H9 (cell line): ENCODE data around the gene SLC12A1. TPM values are rescaled to one million over a fixed set of nuclear protein-coding genes. Genes with fewer than 3 reads are reported as not detected.

Experiments
- DNase-seq: peaks from one replicate; pipeline ENCODE4 v3.0.0-alpha.2; 2017
- H2AFZ ChIP-seq: one replicate; pipeline ENCODE4 v1.6.1; 2013; ENCODE audit warnings: mild to moderate bottlenecking, low read length, control low read depth, moderate library complexity
- H2AK5ac ChIP-seq: 2 replicates; pipeline ENCODE4 v1.6.1; 2013; ENCODE audit warnings: low read length, control low read depth, mixed read lengths; ENCODE audit not compliant: insufficient read length
- H2BK120ac ChIP-seq: one replicate; pipeline ENCODE4 v1.6.1; 2013; ENCODE audit warnings: low read depth, mild to moderate bottlenecking, low read length, control low read depth, inconsistent platforms; ENCODE audit not compliant: poor library complexity, severe bottlenecking
- H2BK12ac ChIP-seq: 2 replicates; pipeline ENCODE4 v1.6.1; 2013; ENCODE audit warnings: low read length, control low read depth, mixed read lengths, low read depth; ENCODE audit not compliant: insufficient read length
- H2BK15ac ChIP-seq: 2 replicates; pipeline ENCODE4 v1.6.1; 2013; ENCODE audit warnings: low read depth, low read length, control low read depth
- H2BK20ac ChIP-seq: one replicate; pipeline ENCODE4 v1.6.1; 2013; ENCODE audit warnings: low read depth, mild to moderate bottlenecking, low read length, control low read depth, inconsistent platforms; ENCODE audit not compliant: poor library complexity, severe bottlenecking
- H2BK5ac ChIP-seq: 2 replicates; pipeline ENCODE4 v1.6.1; 2013; ENCODE audit warnings: low read length, control low read depth, mixed read lengths; ENCODE audit not compliant: insufficient read length
- H3K14ac ChIP-seq: 2 replicates; pipeline ENCODE4 v1.6.1; 2013; ENCODE audit warnings: low read length, control low read depth; ENCODE audit not compliant: insufficient read depth
- H3K18ac ChIP-seq: 2 replicates; pipeline ENCODE4 v1.6.1; 2013; ENCODE audit warnings: low read depth, mild to moderate bottlenecking, mixed read lengths, low read length, control low read depth; ENCODE audit not compliant: insufficient read length
- H3K23ac ChIP-seq: 2 replicates; pipeline ENCODE4 v1.6.1; 2013; ENCODE audit warnings: low read length, control low read depth, mixed read lengths, low read depth; ENCODE audit not compliant: insufficient read length
- H3K23me2 ChIP-seq: 2 replicates; pipeline ENCODE4 v1.6.1; 2013; ENCODE audit warnings: low read depth, mild to moderate bottlenecking, mixed read lengths, low read length, control low read depth; ENCODE audit not compliant: insufficient read length, poor library complexity, severe bottlenecking
- H3K27ac ChIP-seq: 2 replicates; pipeline ENCODE4 v1.5.1; 2013; ENCODE audit warnings: low read length, control low read depth, mixed read lengths, low read depth; ENCODE audit not compliant: insufficient read length
- H3K27me3 ChIP-seq: 2 replicates; pipeline ENCODE4 v1.6.1; 2013; ENCODE audit warnings: low read length, control low read depth, inconsistent platforms; ENCODE audit not compliant: insufficient read depth
- H3K4ac ChIP-seq: 2 replicates; pipeline ENCODE4 v1.6.1; 2013; ENCODE audit warnings: low read depth, mild to moderate bottlenecking, control low read depth, inconsistent platforms, low read length, moderate library complexity
- H3K4me1 ChIP-seq: 2 replicates; pipeline ENCODE4 v1.6.1; 2013; ENCODE audit warnings: low read length, control low read depth, inconsistent platforms; ENCODE audit not compliant: insufficient read depth
- H3K4me2 ChIP-seq: 2 replicates; pipeline ENCODE4 v1.6.1; 2013; ENCODE audit warnings: low read length, control low read depth, mixed read lengths; ENCODE audit not compliant: insufficient read length, insufficient read depth
- H3K56ac ChIP-seq: 2 replicates; pipeline ENCODE4 v1.6.1; 2013; ENCODE audit warnings: low read depth, mild to moderate bottlenecking, mixed read lengths, low read length, control low read depth; ENCODE audit not compliant: insufficient read length
- H3K79me1 ChIP-seq: 2 replicates; pipeline ENCODE4 v1.6.1; 2013; ENCODE audit warnings: low read depth, mild to moderate bottlenecking, moderate library complexity, low read length, control low read depth, inconsistent platforms; ENCODE audit not compliant: insufficient read depth, poor library complexity, severe bottlenecking
- H3K79me2 ChIP-seq: 2 replicates; pipeline ENCODE4 v1.6.1; 2013; ENCODE audit warnings: low read length, control low read depth, inconsistent platforms; ENCODE audit not compliant: insufficient read depth
- H3K9ac ChIP-seq: 2 replicates; pipeline ENCODE4 v1.6.1; 2013; ENCODE audit warnings: low read length, control low read depth, mixed read lengths; ENCODE audit not compliant: insufficient read length; ENCODE audit errors: extremely low read depth
- H3K9me3 ChIP-seq: one replicate; pipeline ENCODE4 v1.6.1; 2013; ENCODE audit warnings: low read depth, low read length, inconsistent platforms; ENCODE audit not compliant: control insufficient read depth
- H3T11ph ChIP-seq: one replicate; pipeline ENCODE4 v1.6.1; 2013; ENCODE audit warnings: mild to moderate bottlenecking, low read length, control low read depth, inconsistent platforms
- H4K20me1 ChIP-seq: one replicate; pipeline ENCODE4 v1.6.1; 2013; ENCODE audit not compliant: control insufficient read depth, insufficient read length, insufficient read depth
- H4K5ac ChIP-seq: 2 replicates; pipeline ENCODE4 v1.6.1; 2013; ENCODE audit warnings: low read depth, mild to moderate bottlenecking, mixed read lengths, low read length, control low read depth; ENCODE audit not compliant: insufficient read length
- H4K8ac ChIP-seq: replicated peaks from 2 replicates; pipeline ENCODE4 v1.6.1; 2013; ENCODE audit warnings: low read length, control low read depth, mixed read lengths, low read depth; ENCODE audit not compliant: insufficient read length
- H4K91ac ChIP-seq: 2 replicates; pipeline ENCODE4 v1.6.1; 2013; ENCODE audit warnings: low read depth, mild to moderate bottlenecking, moderate library complexity, mixed read lengths, low read length, control low read depth; ENCODE audit not compliant: insufficient read length
- H3K27ac Mint-ChIP-seq, 3 experiments: 2 replicates in 2 of 3; 3 replicates in 1 of 3; pipeline ENCODE4 v1.8.0; 2020 to 2021; ENCODE audit warnings: mixed read lengths in 3 of 3, mild to moderate bottlenecking in 1 of 3, moderate library complexity in 1 of 3
- H3K27me3 Mint-ChIP-seq: 2 replicates; pipeline ENCODE4 v1.8.0; 2021; ENCODE audit warnings: low read depth, mild to moderate bottlenecking, moderate library complexity, mixed read lengths
- H3K36me3 Mint-ChIP-seq, 3 experiments: 2 replicates in 2 of 3; 3 replicates in 1 of 3; pipeline ENCODE4 v1.8.0; 2020 to 2021; ENCODE audit warnings: low read depth in 3 of 3, mixed read lengths in 3 of 3; ENCODE audit not compliant: insufficient read depth in 1 of 3
- H3K4me1 Mint-ChIP-seq, 2 experiments: 2 replicates each; pipeline ENCODE4 v1.8.0; 2020; ENCODE audit warnings: mixed read lengths in 2 of 2
- H3K4me3 Mint-ChIP-seq, 2 experiments: 2 replicates in 1 of 2; 3 replicates in 1 of 2; pipeline ENCODE4 v1.8.0; 2020 to 2021; ENCODE audit warnings: mild to moderate bottlenecking in 2 of 2, mixed read lengths in 2 of 2, moderate library complexity in 1 of 2
- H3K9me3 Mint-ChIP-seq, 2 experiments: 2 replicates in 1 of 2; 3 replicates in 1 of 2; pipeline ENCODE4 v1.8.0; 2020; ENCODE audit warnings: mild to moderate bottlenecking in 2 of 2, mixed read lengths in 2 of 2, moderate library complexity in 1 of 2
- WGBS: extraction: QIAGEN DNeasy Blood & Tissue Kit; methylation state at CpG from one replicate; pipeline ENCODE4 v1.1.7; 2013; ENCODE audit warnings: missing lambda C conversion rate, low lambda C conversion rate, mixed read lengths; ENCODE audit not compliant: insufficient read length; ENCODE audit errors: extremely low coverage; 5-methylcytosine and 5-hydroxymethylcytosine counted together
- total RNA-seq: library from RNA; stranded (reverse); gene quantifications from 2 replicates; pipeline ENCODE4 v1.2.1, GENCODE V29; 2021
- TF ChIP-seq, protein P1 (sequence below): fragments of 200-600 bp; sonication (generic); conservative IDR thresholded peaks from 3 replicates; pipeline ENCODE4 v1.8.0; 2021; ENCODE audit warnings: antibody characterized with exemption, mild to moderate bottlenecking

SLC12A1 gene
- total RNA-seq, 1 experiment from 2014 or later = 0.07 TPM

DNA sequence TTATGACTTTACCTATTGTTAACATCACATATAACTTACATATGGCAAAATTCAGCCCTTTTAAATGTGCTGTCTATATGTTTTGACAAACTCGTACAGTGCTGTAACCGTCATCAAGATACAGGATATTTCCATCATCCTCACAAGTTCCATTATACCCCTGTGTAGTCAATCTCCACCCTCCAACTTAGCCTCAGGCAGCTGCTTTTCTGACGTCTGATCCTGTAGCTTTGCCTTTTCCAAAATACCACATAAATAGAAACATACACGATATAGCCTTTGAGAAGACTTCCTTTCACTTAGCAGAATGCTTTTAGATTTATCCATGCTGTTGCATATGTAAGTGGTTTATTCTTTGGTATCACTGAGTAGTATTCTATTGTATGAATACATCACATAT, 47.1 kb downstream of the SLC12A1 start:
- TF ChIP-seq, protein P1, sequence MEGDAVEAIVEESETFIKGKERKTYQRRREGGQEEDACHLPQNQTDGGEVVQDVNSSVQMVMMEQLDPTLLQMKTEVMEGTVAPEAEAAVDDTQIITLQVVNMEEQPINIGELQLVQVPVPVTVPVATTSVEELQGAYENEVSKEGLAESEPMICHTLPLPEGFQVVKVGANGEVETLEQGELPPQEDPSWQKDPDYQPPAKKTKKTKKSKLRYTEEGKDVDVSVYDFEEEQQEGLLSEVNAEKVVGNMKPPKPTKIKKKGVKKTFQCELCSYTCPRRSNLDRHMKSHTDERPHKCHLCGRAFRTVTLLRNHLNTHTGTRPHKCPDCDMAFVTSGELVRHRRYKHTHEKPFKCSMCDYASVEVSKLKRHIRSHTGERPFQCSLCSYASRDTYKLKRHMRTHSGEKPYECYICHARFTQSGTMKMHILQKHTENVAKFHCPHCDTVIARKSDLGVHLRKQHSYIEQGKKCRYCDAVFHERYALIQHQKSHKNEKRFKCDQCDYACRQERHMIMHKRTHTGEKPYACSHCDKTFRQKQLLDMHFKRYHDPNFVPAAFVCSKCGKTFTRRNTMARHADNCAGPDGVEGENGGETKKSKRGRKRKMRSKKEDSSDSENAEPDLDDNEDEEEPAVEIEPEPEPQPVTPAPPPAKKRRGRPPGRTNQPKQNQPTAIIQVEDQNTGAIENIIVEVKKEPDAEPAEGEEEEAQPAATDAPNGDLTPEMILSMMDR = no peak
- H3K36me3 Mint-ChIP-seq = peaks cover 7 to 19% (median 13%) of the 10 kb centered on the region in 3 experiments; a peak in 6 of 7 replicates
- no peak overlapping the region for H2AFZ ChIP-seq

More for the DNA sequence above, 47.1 kb downstream of the SLC12A1 start:
- H4K5ac ChIP-seq = no peak overlapping the region
- no peak overlapping the region for H3K4me2 ChIP-seq
- no CpG with 5 or more reads among the region's 4 CpGs for WGBS
- no peak overlapping the region for H2BK15ac ChIP-seq
- no peak overlapping the region for H2BK5ac ChIP-seq
- H3K27me3 ChIP-seq = no peaks in the 10 kb centered on the region
- Mint-ChIP-seq H3K4me1 (peaks cover 12% of the 10 kb centered on the region in 2 experiments), H3K27me3 (no peaks in the 10 kb centered on the region; the same call in 1 of the 2 replicates), H3K27ac (no peak overlapping the region), H3K4me3 (no peak overlapping the region), H3K9me3 (peaks cover 13 to 16% of the 10 kb centered on the region in 2 experiments)
- no peak overlapping the region for H3K4ac ChIP-seq
- H3K27ac ChIP-seq = no peak overlapping the region
- DNase-seq = no peak
- no peak overlapping the region for H4K91ac ChIP-seq
- H3T11ph ChIP-seq = no peak overlapping the region
- no peaks in the 10 kb centered on the region for H3K9me3 ChIP-seq
- no peaks in the 10 kb centered on the region; the same call in 1 of the 2 replicates for H3K4me1 ChIP-seq
- no peak overlapping the region for H4K8ac ChIP-seq
- H3K23me2 ChIP-seq = no peaks in the 10 kb centered on the region
- H2BK20ac ChIP-seq = no peak overlapping the region
- no peak overlapping the region for H3K23ac ChIP-seq
- no peak overlapping the region for H3K18ac ChIP-seq
- no peak overlapping the region for H3K9ac ChIP-seq
- H2BK120ac ChIP-seq = no peak overlapping the region
- no peak overlapping the region for H2AK5ac ChIP-seq
- no peak overlapping the region for H2BK12ac ChIP-seq
- H3K79me2 ChIP-seq = no peaks in the 10 kb centered on the region
- no peak overlapping the region for H3K14ac ChIP-seq
- H4K20me1 ChIP-seq = no peaks in the 10 kb centered on the region
- H3K79me1 ChIP-seq = no peaks in the 10 kb centered on the region
- H3K56ac ChIP-seq = no peak overlapping the region
